Germinal center (tissue), 1 donor: ENCODE measurements around the gene PUM1.
"Not testable (repeated sequence)": the region's sequence is repeated elsewhere in the genome, so short reads cannot be mapped to it uniquely, and the experiment has no call there.

ENCODE experiments used
- DNase-seq: peaks from one replicate; pipeline ENCODE4 v3.0.0; 2012; ENCODE audit warnings: mixed read lengths, low spot score

Gene PUM1

GRCh38 chr1:31065310-31066217 lies at the start of gene PUM1:
Gene PUM1 (minus strand): TSS chr1:31065717. CDS start chr1:31059566, 6,151 bp downstream.
- peak; percentile 96 for DNase-seq

DNA sequence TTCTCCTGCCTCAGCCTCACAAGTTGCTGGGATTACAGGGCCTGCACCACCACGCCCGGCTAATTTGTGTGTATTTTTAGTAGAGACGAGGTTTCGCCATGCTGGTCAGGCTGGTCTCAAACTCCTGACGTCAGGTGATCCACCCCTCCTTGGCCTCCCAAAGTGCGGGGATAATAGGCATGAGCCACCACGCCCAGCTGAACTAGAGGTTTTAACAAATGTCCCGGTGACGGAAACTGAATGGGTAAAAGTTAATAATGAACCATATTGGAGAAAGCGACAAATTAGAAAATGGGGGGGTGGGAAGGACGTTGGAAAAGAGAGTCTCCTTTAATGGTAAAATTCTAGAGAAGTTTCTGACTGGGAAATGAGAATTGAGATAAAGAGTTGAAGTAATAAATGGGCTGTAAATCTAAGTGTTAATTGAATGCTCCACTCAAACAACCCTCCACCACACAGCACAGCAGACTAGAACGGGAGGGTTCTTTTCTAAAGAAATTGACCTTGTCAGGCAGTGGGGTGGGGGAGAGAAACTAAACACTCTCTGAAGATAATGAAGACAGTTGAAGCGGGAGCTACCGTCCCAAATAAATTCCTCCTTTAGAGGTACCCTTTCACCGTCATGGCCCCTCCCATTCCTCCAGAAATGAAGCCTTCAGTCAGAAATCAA lies 46.9 kb upstream of the PUM1 start:
- DNase-seq = no peak

GRCh38 chr1:31111290-31111951 lies 45.9 kb upstream of the PUM1 start:
- no peak for DNase-seq

GRCh38 chr1:31110846-31111245 lies 45.3 kb upstream of the PUM1 start:
- no peak for DNase-seq

- DNase-seq = no peak
Observed at GRCh38 chr1:31108861-31109260, 43.3 kb upstream of the PUM1 start.

- DNase-seq = no peak
Observed at GRCh38 chr1:31105646-31106045, 40.1 kb upstream of the PUM1 start.

DNA sequence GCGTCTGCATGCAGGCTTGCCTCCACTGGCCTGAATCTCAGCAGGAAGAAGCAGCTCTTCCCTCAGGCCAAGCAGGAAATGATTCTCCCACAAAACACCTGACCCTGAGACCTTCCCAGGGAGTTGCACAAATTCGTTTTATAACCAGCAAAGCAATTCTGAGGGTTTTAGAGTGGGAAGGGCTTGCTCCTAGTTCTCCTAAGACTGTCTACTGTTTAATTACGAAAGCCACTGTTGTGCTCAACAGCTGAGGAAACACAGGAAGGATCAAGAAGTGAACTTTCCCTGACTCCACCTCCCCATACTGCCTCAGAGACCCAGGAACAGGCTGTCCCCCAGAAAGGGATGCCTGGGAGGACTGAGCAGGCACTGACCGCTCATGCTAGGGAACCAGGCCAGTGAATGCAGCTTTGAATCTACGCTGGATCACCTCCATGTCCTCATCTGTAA lies 37.0 kb upstream of the PUM1 start:
- no peak for DNase-seq

GRCh38 chr1:31101147-31101502 lies 35.6 kb upstream of the PUM1 start:
- no peak for DNase-seq

DNA sequence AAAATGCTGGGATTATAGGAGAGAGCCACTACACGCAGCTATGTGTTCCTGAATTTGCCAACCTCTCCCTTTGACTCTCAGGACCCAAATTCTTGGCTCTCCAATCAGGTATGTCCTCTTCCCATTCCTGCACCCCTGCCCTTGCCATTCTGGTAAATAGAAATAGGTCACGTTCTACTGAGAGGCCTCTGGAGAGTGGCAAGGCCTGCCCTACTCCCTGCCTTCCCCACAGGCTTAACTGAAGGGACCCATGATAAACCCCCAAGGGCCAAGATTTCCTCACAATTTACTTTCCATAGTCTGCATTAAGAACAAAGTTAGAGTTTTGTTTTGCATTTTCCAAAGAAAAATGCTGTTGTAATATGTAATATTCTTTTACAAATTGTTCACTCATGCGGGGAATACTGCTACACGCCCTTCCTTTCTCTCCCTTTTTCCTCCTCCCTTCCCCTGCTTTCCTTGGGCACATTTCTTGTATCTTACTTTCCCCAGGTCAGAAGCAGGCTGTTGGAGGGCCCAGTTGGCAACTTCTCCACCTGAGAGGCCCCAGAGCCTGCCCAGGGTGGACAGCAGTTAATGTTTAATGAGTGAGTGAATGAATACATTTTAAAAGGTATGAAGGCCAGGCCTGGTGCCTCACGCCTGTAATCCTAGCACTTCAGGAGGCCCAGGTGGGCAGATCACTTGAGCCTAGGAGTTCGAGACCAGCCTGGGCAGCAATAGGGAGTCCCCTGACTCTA lies 33.9 kb upstream of the PUM1 start:
- DNase-seq = no peak

GRCh38 chr1:31095985-31096384 lies 30.5 kb upstream of the PUM1 start:
- no peak for DNase-seq

DNA sequence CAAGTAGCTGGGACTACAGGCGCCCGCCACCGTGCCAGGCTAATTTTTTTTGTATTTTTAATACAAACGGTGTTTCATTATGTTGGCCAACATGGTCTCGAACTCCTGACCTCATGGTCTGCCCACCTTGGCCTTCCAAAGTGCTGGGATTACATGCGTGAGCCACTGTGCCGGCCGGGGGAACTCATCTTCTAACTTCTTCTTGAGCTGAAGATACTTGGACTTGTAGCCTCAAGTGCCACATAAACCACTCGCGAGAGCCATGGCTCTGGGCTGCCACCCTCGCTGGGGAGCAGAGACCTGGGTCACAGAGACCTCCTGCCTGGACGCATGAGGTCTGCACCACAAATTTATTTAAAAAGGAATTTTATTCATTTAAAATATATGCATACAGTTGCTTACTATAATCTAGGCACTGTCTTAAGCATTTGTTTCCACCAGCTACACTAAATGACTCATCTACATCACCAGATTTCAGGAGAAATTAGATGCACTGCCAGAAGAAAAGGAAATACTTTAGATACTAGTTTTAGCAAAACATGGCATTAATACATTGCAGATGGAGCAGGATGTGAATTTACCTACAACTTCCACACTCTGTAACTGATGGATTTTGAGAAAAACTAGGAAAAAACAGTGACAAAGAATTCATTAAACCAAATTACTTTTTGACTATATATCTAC lies 29.9 kb upstream of the PUM1 start:
- no peak for DNase-seq

DNA sequence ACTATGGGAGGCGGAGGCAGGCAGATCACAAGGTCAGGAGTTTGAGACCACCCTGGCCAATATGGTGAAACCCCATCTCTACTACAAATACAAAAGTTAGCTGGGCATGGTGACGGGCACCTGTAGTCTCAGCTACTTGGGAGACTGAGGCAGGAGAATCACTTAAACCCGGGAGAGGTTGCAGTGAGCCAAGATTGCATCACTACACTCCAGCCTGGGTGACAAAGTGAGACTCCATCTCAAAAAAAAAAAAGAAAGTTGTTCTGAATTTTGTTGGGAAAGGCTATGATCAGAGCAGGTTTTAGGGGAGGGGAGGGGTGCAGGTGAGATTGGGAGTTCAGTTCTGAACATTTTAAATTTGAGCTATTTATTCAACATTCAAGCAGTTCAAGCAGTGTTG lies 22.6 kb upstream of the PUM1 start:
- DNase-seq = not testable (repeated sequence)

GRCh38 chr1:31084782-31085569 lies 19.5 kb upstream of the PUM1 start:
- DNase-seq = no peak

GRCh38 chr1:31082385-31082784 lies 16.9 kb upstream of the PUM1 start:
- no peak for DNase-seq

DNA sequence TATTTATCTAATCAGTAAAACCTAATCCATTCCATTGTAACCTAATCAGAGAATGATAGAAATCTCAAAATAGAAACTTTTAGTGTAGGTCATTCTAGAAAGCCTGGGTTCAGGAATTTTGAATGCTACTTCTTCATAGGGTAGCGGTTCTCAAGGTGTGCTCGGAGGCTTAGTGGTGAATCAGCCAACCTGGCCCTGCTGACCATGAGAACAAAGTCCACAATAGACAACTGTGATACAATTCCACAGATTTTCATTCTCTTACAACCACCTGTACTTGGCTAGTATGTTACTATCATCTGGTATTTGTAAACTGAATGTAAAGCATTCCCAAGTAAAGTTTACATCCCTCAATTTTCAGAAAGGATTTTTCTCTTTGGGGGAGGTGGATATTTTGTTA lies 7.5 kb upstream of the PUM1 start:
- no peak for DNase-seq

DNA sequence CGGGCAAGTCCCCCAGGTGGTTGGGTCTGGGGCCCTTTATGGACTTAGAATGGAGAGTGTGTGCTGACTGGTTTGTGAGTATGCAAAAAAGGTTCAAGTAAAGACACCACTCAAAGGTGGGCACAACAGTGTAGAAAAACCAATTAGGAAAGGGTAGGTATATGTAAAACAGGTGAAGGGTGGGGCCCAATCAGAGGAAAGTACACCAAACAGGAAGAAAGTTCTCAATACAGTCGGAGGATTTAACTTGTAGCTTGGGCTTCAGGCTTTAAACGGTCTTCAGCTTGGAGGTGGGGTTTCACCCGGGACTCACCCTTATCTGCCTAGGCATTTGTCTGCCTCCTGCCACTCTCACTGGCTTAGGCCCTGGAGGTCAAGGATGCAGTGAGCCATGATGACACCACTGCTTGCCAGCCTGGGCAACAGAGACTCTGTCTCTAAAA lies 6.8 kb upstream of the PUM1 start:
- DNase-seq = no peak

DNA sequence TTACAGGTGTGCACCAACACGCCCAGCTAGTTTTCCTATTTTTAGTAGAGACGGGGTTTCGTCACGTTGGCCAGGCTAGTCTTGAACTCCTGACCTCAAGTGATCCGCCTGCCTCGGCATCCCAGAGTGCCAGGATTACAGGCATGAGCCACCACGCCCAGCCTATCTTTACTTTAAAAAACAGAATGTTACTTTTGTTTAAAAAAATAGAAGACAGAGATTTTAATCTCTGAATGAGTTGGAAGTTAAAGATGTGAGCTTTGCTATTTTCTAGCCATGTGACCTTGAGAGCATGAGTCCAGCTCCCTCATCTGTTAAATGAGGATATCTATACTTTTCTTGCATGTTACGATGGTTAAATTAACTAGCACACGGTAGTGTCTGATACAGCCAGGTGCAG lies 3.9 kb upstream of the PUM1 start:
- DNase-seq = no peak

- DNase-seq = peak; percentile 42
Observed at GRCh38 chr1:31064718-31065309, 703 bp downstream of the PUM1 start.

DNA sequence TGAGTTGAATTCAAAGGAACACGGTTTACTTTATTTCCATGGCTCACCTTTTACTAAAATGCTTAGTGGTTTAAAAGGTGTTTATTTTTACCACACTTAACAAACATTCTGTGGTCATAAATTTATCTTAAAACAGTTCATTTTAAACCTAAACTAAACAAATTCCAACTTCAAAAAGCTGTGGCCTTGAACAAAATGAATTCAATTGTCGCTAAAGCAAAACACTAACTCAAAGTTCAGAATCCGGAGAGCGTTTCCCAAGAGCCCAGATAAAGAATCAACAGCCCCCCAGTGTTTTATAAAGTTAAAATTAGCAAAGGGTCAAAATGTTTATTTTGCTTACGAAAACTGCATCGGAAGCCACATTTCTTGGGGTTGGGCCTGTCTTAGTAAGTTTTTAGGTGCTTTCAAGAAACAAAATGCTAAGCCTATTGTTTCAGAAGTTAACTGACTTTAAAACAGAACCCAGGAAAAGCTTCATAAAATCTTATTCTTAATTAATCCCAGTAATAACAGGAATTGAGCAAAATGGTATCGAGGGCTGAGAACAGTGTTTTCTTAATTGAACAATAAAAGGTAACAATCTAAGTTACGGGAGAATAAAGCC lies 1.3 kb downstream of the PUM1 start:
- no peak for DNase-seq

DNA sequence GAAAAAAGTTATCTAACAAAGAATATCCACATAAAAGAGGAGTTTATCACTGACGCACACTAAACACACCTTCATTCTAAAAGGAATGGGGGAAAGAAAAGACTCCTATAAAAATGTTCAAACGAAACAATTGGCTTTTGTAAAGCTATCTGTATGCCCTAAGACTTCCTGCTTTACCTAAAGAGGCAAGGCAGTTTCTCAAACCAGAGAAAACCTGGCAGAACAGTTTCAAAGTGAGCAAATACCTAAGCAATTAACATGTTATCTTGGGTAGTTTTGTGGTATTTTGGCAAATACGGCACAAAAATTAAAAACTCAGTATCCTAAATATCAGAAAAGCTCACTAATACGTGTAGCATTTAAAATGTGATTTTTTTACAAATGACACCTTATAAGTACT lies 1.9 kb downstream of the PUM1 start:
- no peak for DNase-seq
